H9 (cell line): ENCODE measurements around the gene ACOT11. TPM values are rescaled to one million over a fixed set of nuclear protein-coding genes. Genes with fewer than 3 reads are reported as not detected.
A peak's percentile ranks its signal among the peaks of the same experiment; 100 is the strongest.

Experiments used
- DNase-seq: peaks from one replicate; pipeline ENCODE4 v3.0.0-alpha.2; 2017
- H2AFZ ChIP-seq: one replicate; pipeline ENCODE4 v1.6.1; 2013; ENCODE audit warnings: mild to moderate bottlenecking, low read length, control low read depth, moderate library complexity
- H2AK5ac ChIP-seq: 2 replicates; pipeline ENCODE4 v1.6.1; 2013; ENCODE audit warnings: low read length, control low read depth, mixed read lengths; ENCODE audit not compliant: insufficient read length
- H2BK120ac ChIP-seq: one replicate; pipeline ENCODE4 v1.6.1; 2013; ENCODE audit warnings: low read depth, mild to moderate bottlenecking, low read length, control low read depth, inconsistent platforms; ENCODE audit not compliant: poor library complexity, severe bottlenecking
- H2BK12ac ChIP-seq: 2 replicates; pipeline ENCODE4 v1.6.1; 2013; ENCODE audit warnings: low read length, control low read depth, mixed read lengths, low read depth; ENCODE audit not compliant: insufficient read length
- H2BK15ac ChIP-seq: 2 replicates; pipeline ENCODE4 v1.6.1; 2013; ENCODE audit warnings: low read depth, low read length, control low read depth
- H2BK20ac ChIP-seq: one replicate; pipeline ENCODE4 v1.6.1; 2013; ENCODE audit warnings: low read depth, mild to moderate bottlenecking, low read length, control low read depth, inconsistent platforms; ENCODE audit not compliant: poor library complexity, severe bottlenecking
- H2BK5ac ChIP-seq: 2 replicates; pipeline ENCODE4 v1.6.1; 2013; ENCODE audit warnings: low read length, control low read depth, mixed read lengths; ENCODE audit not compliant: insufficient read length
- H3K14ac ChIP-seq: 2 replicates; pipeline ENCODE4 v1.6.1; 2013; ENCODE audit warnings: low read length, control low read depth; ENCODE audit not compliant: insufficient read depth
- H3K18ac ChIP-seq: 2 replicates; pipeline ENCODE4 v1.6.1; 2013; ENCODE audit warnings: low read depth, mild to moderate bottlenecking, mixed read lengths, low read length, control low read depth; ENCODE audit not compliant: insufficient read length
- H3K23ac ChIP-seq: 2 replicates; pipeline ENCODE4 v1.6.1; 2013; ENCODE audit warnings: low read length, control low read depth, mixed read lengths, low read depth; ENCODE audit not compliant: insufficient read length
- H3K23me2 ChIP-seq: 2 replicates; pipeline ENCODE4 v1.6.1; 2013; ENCODE audit warnings: low read depth, mild to moderate bottlenecking, mixed read lengths, low read length, control low read depth; ENCODE audit not compliant: insufficient read length, poor library complexity, severe bottlenecking
- H3K27ac ChIP-seq: 2 replicates; pipeline ENCODE4 v1.5.1; 2013; ENCODE audit warnings: low read length, control low read depth, mixed read lengths, low read depth; ENCODE audit not compliant: insufficient read length
- H3K27me3 ChIP-seq: 2 replicates; pipeline ENCODE4 v1.6.1; 2013; ENCODE audit warnings: low read length, control low read depth, inconsistent platforms; ENCODE audit not compliant: insufficient read depth
- H3K4ac ChIP-seq: 2 replicates; pipeline ENCODE4 v1.6.1; 2013; ENCODE audit warnings: low read depth, mild to moderate bottlenecking, control low read depth, inconsistent platforms, low read length, moderate library complexity
- H3K4me1 ChIP-seq: 2 replicates; pipeline ENCODE4 v1.6.1; 2013; ENCODE audit warnings: low read length, control low read depth, inconsistent platforms; ENCODE audit not compliant: insufficient read depth
- H3K4me2 ChIP-seq: 2 replicates; pipeline ENCODE4 v1.6.1; 2013; ENCODE audit warnings: low read length, control low read depth, mixed read lengths; ENCODE audit not compliant: insufficient read length, insufficient read depth
- H3K56ac ChIP-seq: 2 replicates; pipeline ENCODE4 v1.6.1; 2013; ENCODE audit warnings: low read depth, mild to moderate bottlenecking, mixed read lengths, low read length, control low read depth; ENCODE audit not compliant: insufficient read length
- H3K79me1 ChIP-seq: 2 replicates; pipeline ENCODE4 v1.6.1; 2013; ENCODE audit warnings: low read depth, mild to moderate bottlenecking, moderate library complexity, low read length, control low read depth, inconsistent platforms; ENCODE audit not compliant: insufficient read depth, poor library complexity, severe bottlenecking
- H3K79me2 ChIP-seq: 2 replicates; pipeline ENCODE4 v1.6.1; 2013; ENCODE audit warnings: low read length, control low read depth, inconsistent platforms; ENCODE audit not compliant: insufficient read depth
- H3K9ac ChIP-seq: 2 replicates; pipeline ENCODE4 v1.6.1; 2013; ENCODE audit warnings: low read length, control low read depth, mixed read lengths; ENCODE audit not compliant: insufficient read length; ENCODE audit errors: extremely low read depth
- H3K9me3 ChIP-seq: one replicate; pipeline ENCODE4 v1.6.1; 2013; ENCODE audit warnings: low read depth, low read length, inconsistent platforms; ENCODE audit not compliant: control insufficient read depth
- H3T11ph ChIP-seq: one replicate; pipeline ENCODE4 v1.6.1; 2013; ENCODE audit warnings: mild to moderate bottlenecking, low read length, control low read depth, inconsistent platforms
- H4K20me1 ChIP-seq: one replicate; pipeline ENCODE4 v1.6.1; 2013; ENCODE audit not compliant: control insufficient read depth, insufficient read length, insufficient read depth
- H4K5ac ChIP-seq: 2 replicates; pipeline ENCODE4 v1.6.1; 2013; ENCODE audit warnings: low read depth, mild to moderate bottlenecking, mixed read lengths, low read length, control low read depth; ENCODE audit not compliant: insufficient read length
- H4K8ac ChIP-seq: replicated peaks from 2 replicates; pipeline ENCODE4 v1.6.1; 2013; ENCODE audit warnings: low read length, control low read depth, mixed read lengths, low read depth; ENCODE audit not compliant: insufficient read length
- H4K91ac ChIP-seq: 2 replicates; pipeline ENCODE4 v1.6.1; 2013; ENCODE audit warnings: low read depth, mild to moderate bottlenecking, moderate library complexity, mixed read lengths, low read length, control low read depth; ENCODE audit not compliant: insufficient read length
- H3K27ac Mint-ChIP-seq, 3 experiments: 2 replicates in 2 of 3; 3 replicates in 1 of 3; pipeline ENCODE4 v1.8.0; 2020 to 2021; ENCODE audit warnings: mixed read lengths in 3 of 3, mild to moderate bottlenecking in 1 of 3, moderate library complexity in 1 of 3
- H3K27me3 Mint-ChIP-seq: 2 replicates; pipeline ENCODE4 v1.8.0; 2021; ENCODE audit warnings: low read depth, mild to moderate bottlenecking, moderate library complexity, mixed read lengths
- H3K36me3 Mint-ChIP-seq, 3 experiments: 2 replicates in 2 of 3; 3 replicates in 1 of 3; pipeline ENCODE4 v1.8.0; 2020 to 2021; ENCODE audit warnings: low read depth in 3 of 3, mixed read lengths in 3 of 3; ENCODE audit not compliant: insufficient read depth in 1 of 3
- H3K4me1 Mint-ChIP-seq, 2 experiments: 2 replicates each; pipeline ENCODE4 v1.8.0; 2020; ENCODE audit warnings: mixed read lengths in 2 of 2
- H3K4me3 Mint-ChIP-seq, 2 experiments: 2 replicates in 1 of 2; 3 replicates in 1 of 2; pipeline ENCODE4 v1.8.0; 2020 to 2021; ENCODE audit warnings: mild to moderate bottlenecking in 2 of 2, mixed read lengths in 2 of 2, moderate library complexity in 1 of 2
- H3K9me3 Mint-ChIP-seq, 2 experiments: 2 replicates in 1 of 2; 3 replicates in 1 of 2; pipeline ENCODE4 v1.8.0; 2020; ENCODE audit warnings: mild to moderate bottlenecking in 2 of 2, mixed read lengths in 2 of 2, moderate library complexity in 1 of 2
- CTCF ChIP-seq: fragments of 200-600 bp; sonication (generic); conservative IDR thresholded peaks from 3 replicates; pipeline ENCODE4 v1.8.0; 2021; ENCODE audit warnings: antibody characterized with exemption, mild to moderate bottlenecking
- WGBS: extraction: QIAGEN DNeasy Blood & Tissue Kit; methylation state at CpG from one replicate; pipeline ENCODE4 v1.1.7; 2013; ENCODE audit warnings: missing lambda C conversion rate, low lambda C conversion rate, mixed read lengths; ENCODE audit not compliant: insufficient read length; ENCODE audit errors: extremely low coverage; 5-methylcytosine and 5-hydroxymethylcytosine counted together
- total RNA-seq: library from RNA; stranded (reverse); gene quantifications from 2 replicates; pipeline ENCODE4 v1.2.1, GENCODE V29; 2021

ACOT11 gene
- total RNA-seq, 1 experiment from 2014 or later = 4.0 TPM

- Histone ChIP-seq H3K9me3 (no peaks in the 10 kb centered on the region), H2BK15ac (no peak overlapping the region), H2AFZ (no peak overlapping the region), H2AK5ac (no peak overlapping the region), H3K79me1 (no peaks in the 10 kb centered on the region), H4K5ac (no peak overlapping the region), H3K23ac (no peak overlapping the region), H2BK5ac (no peak overlapping the region), H3K23me2 (no peaks in the 10 kb centered on the region), H3K4ac (no peak overlapping the region), H3K4me1 (no peaks in the 10 kb centered on the region), H3K56ac (no peak overlapping the region), H2BK12ac (no peak overlapping the region), H3K18ac (no peak overlapping the region), H4K8ac (no peak overlapping the region), H3K27me3 (no peaks in the 10 kb centered on the region; the same call in 1 of the 2 replicates), H3T11ph (no peak overlapping the region), H3K9ac (no peak overlapping the region), H3K14ac (no peak overlapping the region), H4K91ac (no peak overlapping the region), H3K79me2 (no peaks in the 10 kb centered on the region), H2BK120ac (no peak overlapping the region), H2BK20ac (no peak overlapping the region), H3K4me2 (no peak overlapping the region), H3K27ac (no peak overlapping the region), H4K20me1 (no peaks in the 10 kb centered on the region)
- H3K4me1 Mint-ChIP-seq = peaks cover 9 to 14% of the 10 kb centered on the region in 2 experiments
- H3K9me3 Mint-ChIP-seq = no peaks in the 10 kb centered on the region
- peak overlapping the region in 1 of 3 experiments; percentile 34; a peak in 2 of 7 replicates for H3K27ac Mint-ChIP-seq
- no peak for TF ChIP-seq CTCF
- no CpG with 5 or more reads among the region's 13 CpGs for WGBS
- no peak for DNase-seq
- no peaks in the 10 kb centered on the region; the same call in 1 of the 2 replicates for H3K27me3 Mint-ChIP-seq
- H3K36me3 Mint-ChIP-seq = no peaks in the 10 kb centered on the region
- no peak overlapping the region; a peak in 1 of 5 replicates for H3K4me3 Mint-ChIP-seq
Observed at GRCh38 chr1:54549181-54549924, 1.3 kb downstream of the ACOT11 start.
